Liver (tissue), 9 donors: Measurements from ENCODE around the gene IRX3. TPM values are rescaled to one million over a fixed set of nuclear protein-coding genes. Genes with fewer than 3 reads are reported as not detected.

Experiments used
- DNase-seq: peaks from one replicate; pipeline ENCODE4 v3.0.0-alpha.2; 2017; ENCODE audit warnings: low spot score
- H3K27ac ChIP-seq, 2 donors: one replicate each; pipeline ENCODE4 v1.7.0; 2013; ENCODE audit warnings: inconsistent platforms in 2 of 2, low read length in 2 of 2, control low read depth in 1 of 2, low read depth in 1 of 2, mild to moderate bottlenecking in 1 of 2
- H3K27me3 ChIP-seq, 4 donors: one replicate each; pipeline versions ENCODE4 v1.6.1 to v1.7.0; 2013; ENCODE audit warnings: low read length in 3 of 4, inconsistent platforms in 1 of 4, mild to moderate bottlenecking in 1 of 4, moderate library complexity in 1 of 4; ENCODE audit not compliant: control insufficient read depth in 4 of 4, insufficient read depth in 4 of 4
- H3K36me3 ChIP-seq, 4 donors: one replicate each; pipeline versions ENCODE4 v1.6.1 to v1.7.0; 2013; ENCODE audit warnings: low read length in 3 of 4, mild to moderate bottlenecking in 3 of 4, low read depth in 1 of 4, moderate library complexity in 1 of 4; ENCODE audit not compliant: control insufficient read depth in 4 of 4, insufficient read depth in 3 of 4
- H3K4me1 ChIP-seq, 4 donors: one replicate each; pipeline versions ENCODE4 v1.6.1 to v1.7.0; 2013; ENCODE audit warnings: low read length in 3 of 4, mild to moderate bottlenecking in 3 of 4, moderate library complexity in 1 of 4; ENCODE audit not compliant: control insufficient read depth in 4 of 4, insufficient read depth in 4 of 4
- H3K4me3 ChIP-seq, 3 donors: one replicate each; pipeline versions ENCODE4 v1.6.1 to v1.7.0; 2013; ENCODE audit warnings: low read length in 3 of 3, control low read depth in 1 of 3, low read depth in 1 of 3, mild to moderate bottlenecking in 1 of 3
- H3K9ac ChIP-seq, 2 donors: one replicate each; pipeline ENCODE4 v1.7.0; 2013; ENCODE audit warnings: low read length in 2 of 2, mild to moderate bottlenecking in 2 of 2, moderate library complexity in 2 of 2, control low read depth in 1 of 2, low read depth in 1 of 2
- H3K9me3 ChIP-seq, 4 donors: one replicate each; pipeline versions ENCODE4 v1.6.1 to v1.7.0; 2013; ENCODE audit warnings: low read length in 3 of 4; ENCODE audit not compliant: control insufficient read depth in 4 of 4
- EGR1 ChIP-seq, 2 donors: IDR thresholded peaks; 2 replicates each; pipeline ENCODE4 v1.6.1; 2016 to 2018; ENCODE audit warnings: antibody characterized with exemption in 2 of 2, low read depth in 2 of 2
- FOXA1 ChIP-seq: IDR thresholded peaks from 2 replicates; pipeline ENCODE4 v1.6.1; 2016; ENCODE audit warnings: antibody characterized with exemption
- FOXA2 ChIP-seq: IDR thresholded peaks from 2 replicates; pipeline ENCODE4 v1.6.1; 2016; ENCODE audit warnings: antibody characterized with exemption
- GABPA ChIP-seq, 2 donors: IDR thresholded peaks in 1 of 2; conservative IDR thresholded peaks in 1 of 2; 2 replicates each; pipeline ENCODE4 v1.6.1; 2016; ENCODE audit warnings: antibody characterized with exemption in 2 of 2, mild to moderate bottlenecking in 1 of 2, moderate library complexity in 1 of 2
- HNF4A ChIP-seq, 2 donors: conservative IDR thresholded peaks; 2 replicates each; pipeline ENCODE4 v1.6.1; 2016; ENCODE audit warnings: antibody characterized with exemption in 2 of 2, mild to moderate bottlenecking in 2 of 2
- JUND ChIP-seq, 2 donors: IDR thresholded peaks; 2 replicates each; pipeline ENCODE4 v1.6.1; 2016; ENCODE audit warnings: antibody characterized with exemption in 2 of 2
- NR2F2 ChIP-seq: IDR thresholded peaks from 2 replicates; pipeline ENCODE4 v1.6.1; 2016; ENCODE audit warnings: antibody characterized with exemption
- RAD21 ChIP-seq, 2 donors: IDR thresholded peaks; 2 replicates each; pipeline ENCODE4 v1.6.1; 2016; ENCODE audit warnings: antibody characterized with exemption in 2 of 2, mild to moderate bottlenecking in 2 of 2
- RXRA ChIP-seq, 2 donors: IDR thresholded peaks; 2 replicates each; pipeline ENCODE4 v1.6.1; 2017 to 2018; ENCODE audit warnings: antibody characterized with exemption in 2 of 2, mild to moderate bottlenecking in 1 of 2
- SP1 ChIP-seq: IDR thresholded peaks from 2 replicates; pipeline ENCODE4 v1.6.1; 2018; ENCODE audit warnings: antibody characterized with exemption, mild to moderate bottlenecking
- TAF1 ChIP-seq: conservative IDR thresholded peaks from 2 replicates; pipeline ENCODE4 v1.6.1; 2016; ENCODE audit warnings: antibody characterized with exemption, mild to moderate bottlenecking
- YY1 ChIP-seq: IDR thresholded peaks from 2 replicates; pipeline ENCODE4 v1.6.1; 2016; ENCODE audit warnings: antibody characterized with exemption, mild to moderate bottlenecking
- ZBTB33 ChIP-seq: IDR thresholded peaks from 2 replicates; pipeline ENCODE4 v1.6.1; 2016; ENCODE audit warnings: antibody characterized with exemption
- WGBS: extraction: QIAGEN DNeasy Blood & Tissue Kit; methylation state at CpG from one replicate; pipeline ENCODE4 v1.1.7; 2013; 5-methylcytosine and 5-hydroxymethylcytosine counted together
- polyA plus RNA-seq, 2 donors: library from polyadenylated mRNA; stranded (reverse) in 1 of 2; unstranded in 1 of 2; fragments of 200-250 nt in 1 of 2; fragments of >200 nt in 1 of 2; fragmentation: Nextera tagmentation in 1 of 2; extraction: Ambion mirVana in 1 of 2; gene quantifications; one replicate each; pipeline versions ENCODE4 v1.2.1 to v1.2.3, GENCODE V29; 2013 to 2015
- total RNA-seq, 2 donors: library from RNA; depleted of rRNA; stranded (reverse); fragments of >200 nt; gene quantifications; one replicate each; pipeline ENCODE4 v1.2.3, GENCODE V29; 2014
- TF ChIP-seq, protein P1 (sequence below): fragments of 150-350 bp; IDR thresholded peaks from 2 replicates; pipeline ENCODE4 v1.5.1; 2017; ENCODE audit warnings: improper control_type of control experiment, low read depth, low read length; ENCODE audit not compliant: missing input control
- TF ChIP-seq, protein P2 (sequence below): IDR thresholded peaks from 2 replicates; pipeline ENCODE4 v1.6.1; 2016; ENCODE audit warnings: antibody characterized with exemption, mild to moderate bottlenecking
- TF ChIP-seq, protein P3 (sequence below): IDR thresholded peaks from 2 replicates; pipeline ENCODE4 v1.6.1; 2016; ENCODE audit warnings: antibody characterized with exemption
- donor health status: healthy.
- donor health status: healthy.
- donor health status: healthy.
- donor health status: healthy.
- donor health status: healthy.

Gene IRX3
- total and polyA plus RNA-seq, 4 donors, result 0.53 to 0.59 TPM; not detected in 2

DNA sequence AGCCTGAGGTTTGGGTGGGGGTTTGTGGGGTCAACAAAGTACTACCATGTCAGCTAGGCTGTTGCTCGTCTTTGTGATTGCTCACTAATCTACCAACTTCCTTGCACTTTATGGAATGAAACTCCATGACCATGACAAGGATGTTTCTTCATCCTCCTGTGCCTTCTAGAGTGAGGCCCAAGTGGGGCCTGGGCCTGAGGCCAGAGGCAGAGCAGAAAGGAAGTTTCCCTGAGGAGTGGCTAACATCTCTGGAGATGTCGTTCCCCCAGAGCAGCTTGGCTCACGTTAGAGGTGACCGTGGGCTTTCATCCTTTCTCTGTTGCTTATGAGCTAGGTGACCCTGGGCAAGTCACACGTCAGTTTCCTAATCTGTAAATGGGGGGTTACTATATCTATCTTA, 41.0 kb upstream of the IRX3 start:
- WGBS, result 71% methylated on average over 5 of the region's 5 CpGs
- TF ChIP-seq EGR1 (IDR thresholded peaks at IDR 0.05; ENCODE audit: low read depth in 2 of 2), result no peak
- TF ChIP-seq ZBTB33, result no peak
- TF ChIP-seq, protein P1, sequence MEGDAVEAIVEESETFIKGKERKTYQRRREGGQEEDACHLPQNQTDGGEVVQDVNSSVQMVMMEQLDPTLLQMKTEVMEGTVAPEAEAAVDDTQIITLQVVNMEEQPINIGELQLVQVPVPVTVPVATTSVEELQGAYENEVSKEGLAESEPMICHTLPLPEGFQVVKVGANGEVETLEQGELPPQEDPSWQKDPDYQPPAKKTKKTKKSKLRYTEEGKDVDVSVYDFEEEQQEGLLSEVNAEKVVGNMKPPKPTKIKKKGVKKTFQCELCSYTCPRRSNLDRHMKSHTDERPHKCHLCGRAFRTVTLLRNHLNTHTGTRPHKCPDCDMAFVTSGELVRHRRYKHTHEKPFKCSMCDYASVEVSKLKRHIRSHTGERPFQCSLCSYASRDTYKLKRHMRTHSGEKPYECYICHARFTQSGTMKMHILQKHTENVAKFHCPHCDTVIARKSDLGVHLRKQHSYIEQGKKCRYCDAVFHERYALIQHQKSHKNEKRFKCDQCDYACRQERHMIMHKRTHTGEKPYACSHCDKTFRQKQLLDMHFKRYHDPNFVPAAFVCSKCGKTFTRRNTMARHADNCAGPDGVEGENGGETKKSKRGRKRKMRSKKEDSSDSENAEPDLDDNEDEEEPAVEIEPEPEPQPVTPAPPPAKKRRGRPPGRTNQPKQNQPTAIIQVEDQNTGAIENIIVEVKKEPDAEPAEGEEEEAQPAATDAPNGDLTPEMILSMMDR, result no peak
- TF ChIP-seq HNF4A (conservative IDR thresholded peaks at IDR 0.05), result no peak
- Histone ChIP-seq H3K4me1 (no peaks in the 10 kb centered on the region), H3K9me3 (no peaks in the 10 kb centered on the region), H3K9ac (no peak overlapping the region), H3K27me3 (no peaks in the 10 kb centered on the region), H3K36me3 (no peaks in the 10 kb centered on the region), H3K4me3 (no peak overlapping the region), H3K27ac (no peak overlapping the region)
- no peak for DNase-seq

DNA sequence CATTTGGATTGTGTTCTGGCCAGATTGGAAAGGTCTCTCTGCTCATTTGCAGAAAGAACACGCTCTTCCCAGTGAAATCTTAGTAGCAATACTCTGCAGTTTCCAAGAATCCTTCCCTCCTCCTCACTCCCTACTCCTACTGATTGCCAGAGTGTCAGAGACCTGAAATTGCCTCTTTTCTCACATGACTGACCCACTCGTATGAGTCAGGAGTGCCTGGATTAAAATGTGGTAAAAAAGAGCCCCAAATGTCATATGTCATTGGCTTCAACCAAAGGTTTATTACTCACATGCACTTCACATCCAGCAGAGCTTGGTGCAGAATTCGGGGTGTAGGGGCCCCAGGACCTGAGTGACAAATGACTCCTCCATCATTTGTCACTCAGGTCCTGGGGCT, 39.7 kb upstream of the IRX3 start:
- Histone ChIP-seq H3K9me3 (no peaks in the 10 kb centered on the region), H3K4me1 (no peaks in the 10 kb centered on the region), H3K27me3 (no peaks in the 10 kb centered on the region), H3K4me3 (no peak overlapping the region), H3K27ac (no peak overlapping the region), H3K9ac (no peak overlapping the region), H3K36me3 (no peaks in the 10 kb centered on the region)
- 86% methylated on average over 3 of the region's 3 CpGs for WGBS
- DNase-seq, result no peak
- TF ChIP-seq SP1 (no peak), JUND (IDR thresholded peaks at IDR 0.05) (no peak), HNF4A (conservative IDR thresholded peaks at IDR 0.05) (no peak), GABPA (IDR thresholded peaks at IDR 0.05 in 1 of 2, conservative IDR thresholded peaks at IDR 0.05 in 1 of 2) (no peak), ZBTB33 (no peak), YY1 (no peak), TAF1 (no peak), FOXA1 (no peak), NR2F2 (no peak), RAD21 (IDR thresholded peaks at IDR 0.05) (no peak), EGR1 (IDR thresholded peaks at IDR 0.05; ENCODE audit: low read depth in 2 of 2) (no peak), FOXA2 (no peak), RXRA (IDR thresholded peaks at IDR 0.05) (no peak)
- TF ChIP-seq, protein P2, sequence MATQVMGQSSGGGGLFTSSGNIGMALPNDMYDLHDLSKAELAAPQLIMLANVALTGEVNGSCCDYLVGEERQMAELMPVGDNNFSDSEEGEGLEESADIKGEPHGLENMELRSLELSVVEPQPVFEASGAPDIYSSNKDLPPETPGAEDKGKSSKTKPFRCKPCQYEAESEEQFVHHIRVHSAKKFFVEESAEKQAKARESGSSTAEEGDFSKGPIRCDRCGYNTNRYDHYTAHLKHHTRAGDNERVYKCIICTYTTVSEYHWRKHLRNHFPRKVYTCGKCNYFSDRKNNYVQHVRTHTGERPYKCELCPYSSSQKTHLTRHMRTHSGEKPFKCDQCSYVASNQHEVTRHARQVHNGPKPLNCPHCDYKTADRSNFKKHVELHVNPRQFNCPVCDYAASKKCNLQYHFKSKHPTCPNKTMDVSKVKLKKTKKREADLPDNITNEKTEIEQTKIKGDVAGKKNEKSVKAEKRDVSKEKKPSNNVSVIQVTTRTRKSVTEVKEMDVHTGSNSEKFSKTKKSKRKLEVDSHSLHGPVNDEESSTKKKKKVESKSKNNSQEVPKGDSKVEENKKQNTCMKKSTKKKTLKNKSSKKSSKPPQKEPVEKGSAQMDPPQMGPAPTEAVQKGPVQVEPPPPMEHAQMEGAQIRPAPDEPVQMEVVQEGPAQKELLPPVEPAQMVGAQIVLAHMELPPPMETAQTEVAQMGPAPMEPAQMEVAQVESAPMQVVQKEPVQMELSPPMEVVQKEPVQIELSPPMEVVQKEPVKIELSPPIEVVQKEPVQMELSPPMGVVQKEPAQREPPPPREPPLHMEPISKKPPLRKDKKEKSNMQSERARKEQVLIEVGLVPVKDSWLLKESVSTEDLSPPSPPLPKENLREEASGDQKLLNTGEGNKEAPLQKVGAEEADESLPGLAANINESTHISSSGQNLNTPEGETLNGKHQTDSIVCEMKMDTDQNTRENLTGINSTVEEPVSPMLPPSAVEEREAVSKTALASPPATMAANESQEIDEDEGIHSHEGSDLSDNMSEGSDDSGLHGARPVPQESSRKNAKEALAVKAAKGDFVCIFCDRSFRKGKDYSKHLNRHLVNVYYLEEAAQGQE, result no peak
- TF ChIP-seq, protein P3, sequence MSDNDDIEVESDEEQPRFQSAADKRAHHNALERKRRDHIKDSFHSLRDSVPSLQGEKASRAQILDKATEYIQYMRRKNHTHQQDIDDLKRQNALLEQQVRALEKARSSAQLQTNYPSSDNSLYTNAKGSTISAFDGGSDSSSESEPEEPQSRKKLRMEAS, result no peak
- TF ChIP-seq, protein P1, result no peak
